Epithelial cell of proximal tubule (primary cell): ENCODE measurements around the gene TFPI2. TPM values are rescaled to one million over a fixed set of nuclear protein-coding genes. Genes with fewer than 3 reads are reported as not detected.

Source experiments
- DNase-seq: peaks from one replicate; pipeline ENCODE4 v3.0.0-alpha.2; 2011; ENCODE audit warnings: low read depth
- H3K4me3 ChIP-seq: 2 replicates; pipeline ENCODE4 v1.5.1; 2011; ENCODE audit warnings: low read depth, mild to moderate bottlenecking, low read length
- CTCF ChIP-seq: conservative IDR thresholded peaks from 2 replicates; pipeline ENCODE4 v1.5.1; 2012; ENCODE audit warnings: low read depth, mild to moderate bottlenecking, low read length
- total RNA-seq: library from RNA; depleted of rRNA; stranded (reverse); fragments of >200 nt; gene quantifications from 2 replicates; pipeline ENCODE4 v1.2.3, GENCODE V29; 2015

TFPI2 gene
- total RNA-seq, 1 donor from 2014 or later = 162 TPM

GRCh38 chr7:93897680-93898079 lies 7.1 kb upstream of the TFPI2 start:
- no peak for TF ChIP-seq CTCF
- DNase-seq = no peak

GRCh38 chr7:93895859-93896600 lies 5.5 kb upstream of the TFPI2 start:
- no peak for DNase-seq
- no peak overlapping the region for H3K4me3 ChIP-seq
- no peak for TF ChIP-seq CTCF

More at GRCh38 chr7:93897680-93898079, 7.1 kb upstream of the TFPI2 start:
- no peak overlapping the region for H3K4me3 ChIP-seq

GRCh38 chr7:93894966-93895640 lies 4.5 kb upstream of the TFPI2 start:
- no peak for TF ChIP-seq CTCF
- DNase-seq = no peak
- H3K4me3 ChIP-seq = no peak overlapping the region

GRCh38 chr7:93894426-93894825 lies 3.9 kb upstream of the TFPI2 start:
- no peak for DNase-seq
- no peak for TF ChIP-seq CTCF
- no peak overlapping the region for H3K4me3 ChIP-seq

GRCh38 chr7:93890041-93890463 lies 501 bp downstream of the TFPI2 start:
- peak overlapping the region; percentile 84 for H3K4me3 ChIP-seq
- DNase-seq = peak; percentile 37
- no peak for TF ChIP-seq CTCF

- TF ChIP-seq CTCF = no peak
- H3K4me3 ChIP-seq = peak overlapping the region; percentile 84
- peak; percentile 13 for DNase-seq
These were observed 1.3 kb downstream of the TFPI2 start for GRCh38 chr7:93889261-93889660.
